ENCODE data around the gene TRIM65.

DNA sequence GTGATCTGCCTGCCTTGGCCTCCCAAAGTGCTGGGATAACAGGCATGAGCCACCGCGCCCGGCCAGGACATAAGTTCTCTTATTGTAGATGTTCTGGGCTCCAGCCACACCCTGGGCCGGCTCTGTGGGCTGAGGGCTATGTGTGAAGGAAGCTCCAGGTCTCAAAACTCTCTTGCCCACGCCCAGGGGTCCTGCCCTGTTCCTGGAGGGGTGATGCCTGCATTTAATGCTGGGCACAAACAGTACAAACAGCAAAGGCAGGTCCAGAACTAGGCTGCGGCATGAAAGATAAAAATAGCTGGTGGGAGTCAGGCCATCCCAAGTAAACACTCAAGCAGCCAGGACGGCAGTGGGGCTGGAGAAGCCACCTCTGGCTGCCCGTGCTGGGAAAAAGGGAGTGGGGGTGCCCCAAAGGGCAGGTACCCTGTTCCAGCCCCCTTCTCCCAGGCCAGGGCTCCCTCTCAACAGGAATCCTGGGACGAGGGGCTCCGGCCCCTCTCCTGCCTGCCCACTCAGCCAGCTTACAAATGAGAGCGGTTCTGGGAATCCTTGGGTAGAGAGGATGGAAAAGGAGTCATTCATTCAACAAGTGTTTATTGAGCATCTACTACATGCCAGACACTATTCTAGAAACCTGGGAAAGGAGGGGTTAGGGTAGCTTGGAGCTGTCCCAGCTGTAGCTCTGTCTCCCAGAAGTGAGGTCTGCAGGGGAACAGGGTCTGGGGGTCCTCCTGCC is 23.0 kb downstream of the TRIM65 start:
- TF ChIP-seq, protein P1, sequence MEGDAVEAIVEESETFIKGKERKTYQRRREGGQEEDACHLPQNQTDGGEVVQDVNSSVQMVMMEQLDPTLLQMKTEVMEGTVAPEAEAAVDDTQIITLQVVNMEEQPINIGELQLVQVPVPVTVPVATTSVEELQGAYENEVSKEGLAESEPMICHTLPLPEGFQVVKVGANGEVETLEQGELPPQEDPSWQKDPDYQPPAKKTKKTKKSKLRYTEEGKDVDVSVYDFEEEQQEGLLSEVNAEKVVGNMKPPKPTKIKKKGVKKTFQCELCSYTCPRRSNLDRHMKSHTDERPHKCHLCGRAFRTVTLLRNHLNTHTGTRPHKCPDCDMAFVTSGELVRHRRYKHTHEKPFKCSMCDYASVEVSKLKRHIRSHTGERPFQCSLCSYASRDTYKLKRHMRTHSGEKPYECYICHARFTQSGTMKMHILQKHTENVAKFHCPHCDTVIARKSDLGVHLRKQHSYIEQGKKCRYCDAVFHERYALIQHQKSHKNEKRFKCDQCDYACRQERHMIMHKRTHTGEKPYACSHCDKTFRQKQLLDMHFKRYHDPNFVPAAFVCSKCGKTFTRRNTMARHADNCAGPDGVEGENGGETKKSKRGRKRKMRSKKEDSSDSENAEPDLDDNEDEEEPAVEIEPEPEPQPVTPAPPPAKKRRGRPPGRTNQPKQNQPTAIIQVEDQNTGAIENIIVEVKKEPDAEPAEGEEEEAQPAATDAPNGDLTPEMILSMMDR (IDR thresholded peaks at IDR 0.05), result no peak
- no peak for TF ChIP-seq POLR2A (IDR thresholded peaks at IDR 0.05)

All from adrenal gland (tissue), 5 donors.